Measurements from ENCODE around the gene SIRT5. TPM values are rescaled to one million over a fixed set of nuclear protein-coding genes. Genes with fewer than 3 reads are reported as not detected.

Gene SIRT5
- total RNA-seq, 2 donors from 2014 or later = 8.9 to 11.7 TPM

- intact Hi-C loops (cut with DNase I) = no loop called here
- no peak for DNase-seq (ENCODE audit: low spot score)
Observed at GRCh38 chr6:13575377-13575775, 975 bp downstream of the SIRT5 start.

- intact Hi-C loops (cut with DNase I) = no loop called here
- DNase-seq (ENCODE audit: low spot score) = no peak
Observed at GRCh38 chr6:13576017-13576416, 1.6 kb downstream of the SIRT5 start.

- intact Hi-C loops (cut with DNase I) = no loop called here
Observed at GRCh38 chr6:13577926-13578325, 3.5 kb downstream of the SIRT5 start.

DNA sequence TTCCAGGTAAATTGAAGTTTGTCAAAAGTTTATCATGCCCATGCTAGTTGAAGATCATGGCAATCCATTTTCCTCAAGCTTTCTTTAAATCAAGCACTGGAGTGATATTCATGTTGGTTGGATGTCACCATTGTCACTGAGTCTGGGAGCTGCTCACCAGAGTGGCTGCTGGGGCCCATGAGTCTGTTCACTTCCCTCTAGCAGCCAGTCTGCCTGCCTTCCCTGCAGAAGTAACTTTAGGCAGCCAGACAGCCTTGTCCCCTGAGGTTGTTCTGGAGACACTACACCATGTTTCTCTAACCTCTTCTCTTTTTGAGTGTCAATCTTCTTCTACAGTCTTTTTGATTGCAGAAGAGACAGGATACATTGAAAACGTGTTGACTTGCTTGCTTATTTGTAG is 5.5 kb downstream of the SIRT5 start:
- intact Hi-C loops (cut with DNase I) = no loop called here
- DNase-seq (ENCODE audit: low spot score) = no peak

More at GRCh38 chr6:13577926-13578325, 3.5 kb downstream of the SIRT5 start:
- no peak for DNase-seq (ENCODE audit: low spot score)

DNA sequence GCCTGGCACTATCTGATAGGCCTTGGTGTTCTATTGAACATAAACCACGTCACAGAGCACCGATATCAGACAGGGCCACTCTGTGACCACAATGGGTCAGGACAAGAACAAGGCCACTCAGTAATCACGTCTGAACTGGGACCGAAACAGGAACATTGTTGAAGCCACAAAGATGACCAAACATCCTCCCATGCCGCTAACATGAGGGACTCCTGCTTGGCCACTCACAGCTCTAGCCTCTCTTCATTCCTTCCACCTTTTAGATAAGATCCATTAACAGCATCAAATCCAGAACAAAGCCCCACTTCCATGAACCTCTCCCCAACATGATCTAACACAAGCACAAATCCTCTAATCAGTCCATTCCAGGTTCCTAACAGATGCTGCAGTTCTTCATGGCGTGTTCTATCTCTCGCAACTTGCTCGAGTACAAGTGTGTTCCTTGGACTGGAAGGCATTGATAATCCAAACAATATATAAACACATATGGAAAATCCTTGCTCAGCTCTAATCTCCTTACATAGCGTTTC is 7.4 kb downstream of the SIRT5 start:
- no peak for DNase-seq (ENCODE audit: low spot score)
- intact Hi-C loops (cut with DNase I) = no loop called here

DNA sequence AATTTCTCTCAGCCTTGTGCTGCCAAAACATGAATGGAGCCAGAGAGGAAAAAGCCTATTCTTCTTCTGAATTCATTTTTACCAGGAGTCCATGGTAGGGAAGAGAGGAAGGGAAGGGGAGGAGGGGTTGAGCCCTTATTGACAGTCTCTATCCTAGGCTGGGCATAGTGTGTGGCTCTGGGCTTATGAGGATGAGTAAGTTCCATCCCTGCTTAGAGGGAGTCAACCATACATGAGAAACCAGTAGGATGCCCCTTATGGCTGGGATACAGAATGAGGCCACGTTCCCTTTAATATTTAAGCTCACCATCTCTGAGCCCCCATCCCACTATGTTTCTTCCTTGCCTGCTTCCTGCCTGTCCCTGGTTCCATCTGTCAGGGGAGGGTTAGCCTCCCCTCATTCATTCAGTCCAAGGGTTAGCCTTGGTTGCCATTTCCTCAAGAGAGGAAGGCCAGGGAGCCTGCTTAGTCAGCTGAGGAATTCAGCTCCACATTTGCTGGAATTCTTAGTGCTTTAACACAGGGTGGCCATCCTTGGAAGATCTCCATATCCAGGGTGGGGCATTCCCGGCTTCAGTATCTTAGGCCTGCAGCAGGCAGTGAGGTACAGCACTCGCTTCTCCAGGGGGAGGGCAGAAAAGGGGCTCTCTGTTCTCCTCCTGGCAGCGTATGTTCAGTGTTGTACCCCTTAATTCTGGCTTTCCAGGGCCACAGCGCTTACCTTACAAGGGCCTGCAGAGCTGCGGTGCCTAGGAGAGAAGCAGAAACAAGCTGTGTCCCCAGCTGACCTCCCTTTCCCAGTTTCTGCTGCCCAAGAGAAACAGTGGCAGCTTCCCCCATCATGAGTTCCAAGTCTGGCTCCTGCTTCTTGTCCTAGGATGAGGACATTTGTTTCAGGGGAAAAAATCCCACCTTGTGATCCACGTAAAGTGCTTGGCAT is 12.5 kb downstream of the SIRT5 start:
- no peak for DNase-seq (ENCODE audit: low spot score)
- intact Hi-C loops (cut with DNase I) = no loop called here

GRCh38 chr6:13589801-13590200 is 15.4 kb downstream of the SIRT5 start:
- intact Hi-C loops (cut with DNase I) = no loop called here
- DNase-seq (ENCODE audit: low spot score) = no peak

DNA sequence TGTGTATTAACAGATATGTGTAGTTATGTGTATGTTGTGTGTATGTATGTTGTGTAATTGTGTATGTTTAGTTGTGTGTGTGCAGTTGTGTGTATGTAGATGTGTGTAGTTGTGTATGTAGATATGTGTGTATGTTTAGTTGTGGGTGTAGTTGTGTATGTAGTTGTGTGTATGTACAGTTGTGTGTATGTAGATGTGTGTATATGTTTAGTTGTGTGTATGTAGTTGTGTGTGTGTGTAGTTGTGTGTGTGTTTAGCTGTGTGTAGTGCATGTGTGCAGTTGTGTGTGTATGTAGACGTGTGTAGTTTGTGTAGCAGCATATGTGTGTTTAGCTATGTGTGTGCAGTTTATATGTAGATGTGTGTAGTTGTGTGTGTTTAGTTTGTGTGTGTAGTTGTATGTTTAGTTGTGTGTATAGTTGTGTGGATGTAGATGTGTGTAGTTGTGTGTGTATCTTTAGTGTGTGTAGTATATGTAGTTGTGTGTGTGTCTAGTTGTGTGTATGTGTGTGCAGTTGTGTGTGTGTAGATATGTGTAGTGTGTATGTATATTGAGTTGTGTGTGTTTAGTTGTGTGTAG is 16.3 kb downstream of the SIRT5 start:
- intact Hi-C loops (cut with DNase I) = no loop called here

GRCh38 chr6:13591205-13591921 is 17.0 kb downstream of the SIRT5 start:
- DNase-seq (ENCODE audit: low spot score) = no peak
- intact Hi-C loops (cut with DNase I) = no loop called here

More for the DNA sequence above, 16.3 kb downstream of the SIRT5 start:
- no peak for DNase-seq (ENCODE audit: low spot score)

DNA sequence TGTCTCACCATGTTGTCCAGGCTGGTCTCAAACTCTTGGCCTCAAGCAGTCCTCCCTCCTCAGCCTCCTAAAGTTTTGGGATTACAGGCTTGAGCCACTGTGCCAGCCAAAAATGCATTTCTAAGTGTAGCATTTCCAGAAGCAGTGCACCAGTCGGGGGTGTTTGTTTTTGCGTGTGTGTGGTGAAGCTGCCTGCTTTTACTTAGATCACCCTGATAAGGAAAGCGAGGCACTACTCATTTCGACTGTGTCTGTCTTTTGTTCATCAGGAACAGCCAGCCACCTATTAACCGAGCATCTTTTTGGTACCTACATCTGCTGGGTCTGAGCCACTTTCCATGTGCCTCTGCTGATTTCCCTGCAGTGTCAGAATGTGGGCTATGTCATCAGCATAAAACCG is 18.7 kb downstream of the SIRT5 start:
- intact Hi-C loops (cut with DNase I) = no loop called here
- no peak for DNase-seq (ENCODE audit: low spot score)

DNA sequence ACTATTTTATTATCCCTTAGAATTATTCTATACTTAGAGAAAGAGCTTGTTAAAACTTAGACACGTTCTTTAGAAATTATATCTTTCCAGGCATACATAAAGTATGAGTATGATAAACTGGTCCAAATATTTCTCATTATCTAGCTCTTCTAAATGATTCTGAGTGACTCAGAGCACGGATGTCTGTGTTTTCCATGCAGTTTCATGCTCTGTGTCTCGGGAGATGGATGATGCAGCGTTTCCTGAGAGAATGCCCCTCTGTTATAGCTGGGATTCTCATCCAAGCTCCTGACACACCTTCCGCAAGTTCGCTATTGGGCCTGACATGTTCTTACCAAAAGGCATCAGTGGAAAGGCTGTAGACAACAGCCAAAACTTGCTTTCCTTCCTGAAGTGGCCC is 19.3 kb downstream of the SIRT5 start:
- DNase-seq (ENCODE audit: low spot score) = no peak
- intact Hi-C loops (cut with DNase I) = no loop called here

DNA sequence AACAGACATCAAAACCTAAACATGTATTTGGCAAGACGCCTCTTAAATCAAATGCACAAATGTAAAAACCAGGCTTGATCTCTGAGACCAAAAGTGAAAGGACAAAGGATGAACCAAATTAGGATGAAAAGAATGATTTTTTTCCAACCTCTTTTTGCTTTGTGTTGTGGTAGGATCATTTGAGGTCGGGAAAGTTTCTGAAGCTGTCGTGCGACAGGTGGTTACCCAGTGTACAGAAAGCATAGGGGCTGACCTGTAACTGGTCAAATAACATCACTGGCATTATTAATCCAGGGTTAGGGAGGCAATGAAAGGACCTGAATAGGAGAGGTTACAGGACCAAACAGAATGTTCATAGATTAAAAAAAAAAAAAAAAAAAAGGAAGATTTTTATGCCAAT is 22.7 kb downstream of the SIRT5 start:
- intact Hi-C loops (cut with DNase I) = no loop called here

GRCh38 chr6:13600036-13600435 is 25.6 kb downstream of the SIRT5 start:
- intact Hi-C loops (cut with DNase I) = no loop called here
- DNase-seq (ENCODE audit: low spot score) = no peak

More for the DNA sequence above, 22.7 kb downstream of the SIRT5 start:
- no peak for DNase-seq (ENCODE audit: low spot score)

DNA sequence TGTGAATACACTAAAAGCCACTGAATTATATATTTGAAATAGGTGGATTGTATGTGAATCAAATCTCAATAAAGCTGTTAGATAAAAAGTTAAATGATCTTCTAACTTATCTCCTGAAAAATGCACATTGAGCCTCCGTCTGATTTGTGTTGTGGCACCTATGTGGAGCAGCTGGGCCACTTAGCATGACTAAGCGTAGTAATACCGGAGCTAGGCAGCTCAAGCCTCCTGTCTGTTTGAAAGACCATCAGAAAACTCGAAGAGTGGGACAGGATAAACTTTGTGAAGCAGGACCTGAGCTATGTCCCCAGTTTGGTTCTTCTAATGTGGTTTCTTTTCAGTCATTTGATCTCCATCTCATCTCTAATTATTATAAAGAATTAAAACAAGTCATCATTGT is 29.7 kb downstream of the SIRT5 start:
- no peak for DNase-seq (ENCODE audit: low spot score)
- intact Hi-C loops (cut with DNase I) = no loop called here

GRCh38 chr6:13604546-13605416 is 30.4 kb downstream of the SIRT5 start:
- intact Hi-C loops (cut with DNase I) = no loop called here
- no peak for DNase-seq (ENCODE audit: low spot score)

- intact Hi-C loops (cut with DNase I) = no loop called here
- DNase-seq (ENCODE audit: low spot score) = no peak
Observed at GRCh38 chr6:13605634-13606033, 31.2 kb downstream of the SIRT5 start.

DNA sequence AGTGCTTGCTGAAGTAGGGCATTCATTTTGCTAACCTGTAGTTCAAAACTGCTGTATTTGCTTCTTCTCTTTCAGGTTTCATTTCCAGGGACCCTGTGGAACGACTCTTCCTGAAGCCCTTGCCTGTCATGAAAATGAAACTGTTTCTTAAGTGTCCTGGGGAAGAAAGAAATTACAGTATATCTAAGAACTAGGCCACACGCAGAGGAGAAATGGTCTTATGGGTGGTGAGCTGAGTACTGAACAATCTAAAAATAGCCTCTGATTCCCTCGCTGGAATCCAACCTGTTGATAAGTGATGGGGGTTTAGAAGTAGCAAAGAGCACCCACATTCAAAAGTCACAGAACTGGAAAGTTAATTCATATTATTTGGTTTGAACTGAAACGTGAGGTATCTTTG is 37.3 kb downstream of the SIRT5 start:
- DNase-seq (ENCODE audit: low spot score) = no peak
- intact Hi-C loops (cut with DNase I) = no loop called here

DNA sequence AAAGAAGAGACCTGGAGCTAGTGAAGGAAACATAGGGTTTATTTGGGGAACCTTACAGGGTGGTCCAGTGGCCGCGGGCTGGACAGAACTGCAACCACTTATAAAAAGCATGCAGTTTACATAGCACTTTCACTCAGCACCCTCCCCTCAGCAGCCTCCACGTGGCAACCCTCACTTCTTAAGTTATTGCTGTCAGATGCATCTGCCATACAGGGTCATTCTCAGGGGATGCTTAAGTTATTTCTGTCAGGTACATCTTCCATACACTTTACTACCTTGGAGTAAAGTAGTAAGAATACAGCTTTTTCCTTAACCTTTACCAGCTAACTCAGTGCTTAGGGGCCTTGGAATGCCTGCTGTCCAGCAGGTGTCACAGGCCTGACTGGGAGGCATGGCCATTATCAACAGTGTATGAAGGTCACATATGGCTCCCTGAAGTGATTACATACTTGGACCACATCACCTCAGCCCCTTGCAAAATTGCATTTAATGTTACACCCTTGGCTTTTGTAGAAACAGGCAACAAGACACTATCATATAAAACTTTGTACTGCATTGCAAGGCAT is 38.7 kb downstream of the SIRT5 start:
- no peak for DNase-seq (ENCODE audit: low spot score)
- intact Hi-C loops (cut with DNase I) = no loop called here

Data from posterior vena cava (tissue), 2 donors.